ENCODE measurements around the gene LRP1B. TPM values are rescaled to one million over a fixed set of nuclear protein-coding genes. Genes with fewer than 3 reads are reported as not detected.

LRP1B gene
- total and polyA plus RNA-seq, 2 donors (not counting 1 experiment from before 2014, with no cell fraction given): not detected

- Histone ChIP-seq H3K79me2 (ENCODE audit: control insufficient read depth, insufficient read depth, low read length) (no peaks in the 10 kb centered on the region), H3K4me2 (replicated peaks; ENCODE audit: low read depth, low read length, poor library complexity, severe bottlenecking) (no peak overlapping the region), H3K27ac (ENCODE audit: low read length in 2 of 2) (no peak overlapping the region), H4K20me1 (ENCODE audit: control insufficient read depth, insufficient read depth, low read length, poor library complexity, severe bottlenecking) (no peaks in the 10 kb centered on the region), H2AFZ (ENCODE audit: insufficient read depth, low read depth, low read length, poor library complexity, severe bottlenecking) (no peak overlapping the region), H3K9ac (ENCODE audit: low read length) (no peak overlapping the region), H3K9me3 (ENCODE audit: control extremely low read depth in 1 of 3, control insufficient read depth in 2 of 3, insufficient read depth in 1 of 3, low read length in 2 of 3) (no peaks in the 10 kb centered on the region), H3K27me3 (replicated peaks in 1 of 4; ENCODE audit: control extremely low read depth in 1 of 4, control insufficient read depth in 3 of 4, insufficient read depth in 4 of 4, low read length in 3 of 4) (no peaks in the 10 kb centered on the region), H3K36me3 (replicated peaks in 1 of 2; ENCODE audit: control extremely low read depth in 1 of 2, control insufficient read depth in 1 of 2, extremely low read depth in 1 of 2, insufficient read depth in 2 of 2, low read length in 1 of 2) (no peaks in the 10 kb centered on the region), H3K4me3 (ENCODE audit: control extremely low read depth in 1 of 5, extremely low read depth in 1 of 5, insufficient read depth in 1 of 5, low read depth in 2 of 5, low read length in 4 of 5) (no peak overlapping the region), H3K4me1 (ENCODE audit: control insufficient read depth in 2 of 2, insufficient read depth in 2 of 2, low read length in 2 of 2) (no peaks in the 10 kb centered on the region)
- CTCF ChIA-PET: no interaction called here
- Mint-ChIP-seq H3K27me3 (no peaks in the 10 kb centered on the region), H3K4me3 (no peak overlapping the region), H3K9me3 (ENCODE audit: insufficient read depth) (no peaks in the 10 kb centered on the region), H3K4me1 (no peaks in the 10 kb centered on the region), H3K27ac (no peak overlapping the region)
- DNase-seq (no peak), ATAC-seq (ENCODE audit: low read depth) (no peak)
- POLR2A ChIA-PET: no interaction called here
- WGBS (ENCODE audit: insufficient coverage): 100% methylated on average over 1 of the region's 2 CpGs
- TF ChIP-seq CTCF (IDR thresholded peaks at IDR 0.05): no peak
- no peak for TF ChIP-seq EZH2 (IDR thresholded peaks at IDR 0.05; ENCODE audit: borderline replicate concordance, insufficient read depth, low read depth, low read length, poor library complexity, severe bottlenecking)
- intact Hi-C loops (cut with micrococcal nuclease): no loop called here
Measured at GRCh38 chr2:141900826-141901225, 230.0 kb downstream of the LRP1B start.

GRCh38 chr2:141899740-141900139 is 231.1 kb downstream of the LRP1B start:
- H3K27ac ChIP-seq (ENCODE audit: low read length in 2 of 2): no peak overlapping the region
- H3K4me1 Mint-ChIP-seq: no peaks in the 10 kb centered on the region
- H3K9me3 ChIP-seq (ENCODE audit: control extremely low read depth in 1 of 3, control insufficient read depth in 2 of 3, insufficient read depth in 1 of 3, low read length in 2 of 3): no peaks in the 10 kb centered on the region
- intact Hi-C loops (cut with micrococcal nuclease): no loop called here
- WGBS (ENCODE audit: insufficient coverage): 87% methylated on average over 3 of the region's 4 CpGs
- no peaks in the 10 kb centered on the region for H3K27me3 ChIP-seq (replicated peaks in 1 of 4; ENCODE audit: control extremely low read depth in 1 of 4, control insufficient read depth in 3 of 4, insufficient read depth in 4 of 4, low read length in 3 of 4)
- no peaks in the 10 kb centered on the region for H3K36me3 ChIP-seq (replicated peaks in 1 of 2; ENCODE audit: control extremely low read depth in 1 of 2, control insufficient read depth in 1 of 2, extremely low read depth in 1 of 2, insufficient read depth in 2 of 2, low read length in 1 of 2)
- ATAC-seq (ENCODE audit: low read depth): no peak
- CTCF ChIA-PET: no interaction called here
- H4K20me1 ChIP-seq (ENCODE audit: control insufficient read depth, insufficient read depth, low read length, poor library complexity, severe bottlenecking): no peaks in the 10 kb centered on the region
- no peak for TF ChIP-seq CTCF (IDR thresholded peaks at IDR 0.05)
- TF ChIP-seq EZH2 (IDR thresholded peaks at IDR 0.05; ENCODE audit: borderline replicate concordance, insufficient read depth, low read depth, low read length, poor library complexity, severe bottlenecking): no peak
- H3K4me2 ChIP-seq (replicated peaks; ENCODE audit: low read depth, low read length, poor library complexity, severe bottlenecking): no peak overlapping the region
- no peaks in the 10 kb centered on the region for H3K4me1 ChIP-seq (ENCODE audit: control insufficient read depth in 2 of 2, insufficient read depth in 2 of 2, low read length in 2 of 2)
- no peaks in the 10 kb centered on the region for H3K9me3 Mint-ChIP-seq (ENCODE audit: insufficient read depth)
- H3K27ac Mint-ChIP-seq: no peak overlapping the region
- no peak overlapping the region for H3K9ac ChIP-seq (ENCODE audit: low read length)
- POLR2A ChIA-PET: no interaction called here
- no peaks in the 10 kb centered on the region for H3K27me3 Mint-ChIP-seq
- no peak overlapping the region for H3K4me3 Mint-ChIP-seq
- no peak overlapping the region for H2AFZ ChIP-seq (ENCODE audit: insufficient read depth, low read depth, low read length, poor library complexity, severe bottlenecking)
- no peak for DNase-seq
- H3K4me3 ChIP-seq (ENCODE audit: control extremely low read depth in 1 of 5, extremely low read depth in 1 of 5, insufficient read depth in 1 of 5, low read depth in 2 of 5, low read length in 4 of 5): no peak overlapping the region
- H3K79me2 ChIP-seq (ENCODE audit: control insufficient read depth, insufficient read depth, low read length): no peaks in the 10 kb centered on the region
